ELR (cell line): ENCODE results near the gene CFD.
"Not testable (repeated sequence)": the region's sequence is repeated elsewhere in the genome, so short reads cannot be mapped to it uniquely, and the experiment has no call there.

Experiments
- DNase-seq: peaks from one replicate; pipeline ENCODE4 v3.0.0-alpha.2; 2015; ENCODE audit warnings: low read depth

The CFD gene

GRCh38 chr19:888581-889385 is 29.3 kb downstream of the CFD start:
- DNase-seq = no peak

GRCh38 chr19:889662-890295 is 30.3 kb downstream of the CFD start:
- DNase-seq = no peak

GRCh38 chr19:890831-891230 is 31.4 kb downstream of the CFD start:
- DNase-seq = no peak

- DNase-seq = not testable (repeated sequence)
These were observed 32.1 kb downstream of the CFD start for GRCh38 chr19:891421-892200.

GRCh38 chr19:892243-892893 is 32.9 kb downstream of the CFD start:
- DNase-seq = peak; percentile 38

GRCh38 chr19:892894-893689 is 33.6 kb downstream of the CFD start, which contains the start of the genes MED16 and RNU6-9:
TSS of gene MED16 (minus strand) at chr19:893187. CDS start at chr19:891131, 2,056 bp downstream.
TSS of gene RNU6-9 (plus strand) at chr19:893484.
- peak; percentile 96 for DNase-seq

- no peak for DNase-seq
These were observed 37.0 kb downstream of the CFD start for GRCh38 chr19:896434-896833.

GRCh38 chr19:896999-897398 is 37.5 kb downstream of the CFD start:
- no peak for DNase-seq

GRCh38 chr19:897442-898039 is 38.1 kb downstream of the CFD start:
- peak; percentile 37 for DNase-seq

- no peak for DNase-seq
These were observed 39.2 kb downstream of the CFD start for GRCh38 chr19:898663-899062.

GRCh38 chr19:899336-900042 is 40.0 kb downstream of the CFD start:
- no peak for DNase-seq

GRCh38 chr19:900043-900301 is 40.5 kb downstream of the CFD start:
- no peak for DNase-seq

GRCh38 chr19:900302-901111 is 41.0 kb downstream of the CFD start:
- DNase-seq = peak; percentile 28

GRCh38 chr19:901216-902092 is 42.0 kb downstream of the CFD start:
- DNase-seq = no peak

GRCh38 chr19:902093-902370 is 42.6 kb downstream of the CFD start:
- DNase-seq = no peak

GRCh38 chr19:902446-903226 is 43.2 kb downstream of the CFD start:
- no peak for DNase-seq

- DNase-seq = no peak
These were observed 43.9 kb downstream of the CFD start for GRCh38 chr19:903266-903797.

GRCh38 chr19:904545-904944 is 45.1 kb downstream of the CFD start:
- DNase-seq = no peak
